COLO829 (cell line): ENCODE data around the gene EIPR1.

Experiments
- DNase-seq: peaks from one replicate; pipeline ENCODE4 v3.0.0; 2012; ENCODE audit warnings: low spot score

Gene EIPR1

GRCh38 chr2:3267869-3268704, 109.5 kb downstream of the EIPR1 start:
- DNase-seq = no peak

GRCh38 chr2:3266925-3267867, 110.4 kb downstream of the EIPR1 start:
- no peak for DNase-seq

GRCh38 chr2:3265981-3266924, 111.4 kb downstream of the EIPR1 start:
- DNase-seq = no peak

- no peak for DNase-seq
Measured at GRCh38 chr2:3265471-3265870, 112.1 kb downstream of the EIPR1 start.

- no peak for DNase-seq
Measured at GRCh38 chr2:3264010-3264744, 113.4 kb downstream of the EIPR1 start.

- DNase-seq = no peak
Measured at GRCh38 chr2:3263487-3263886, 114.1 kb downstream of the EIPR1 start.

GRCh38 chr2:3262437-3263388, 114.9 kb downstream of the EIPR1 start:
- DNase-seq = no peak

GRCh38 chr2:3261511-3261910, 116.1 kb downstream of the EIPR1 start:
- no peak for DNase-seq

- DNase-seq = no peak
Measured at GRCh38 chr2:3260959-3261358, 116.7 kb downstream of the EIPR1 start.

GRCh38 chr2:3257826-3258225, 119.8 kb downstream of the EIPR1 start:
- DNase-seq = no peak

GRCh38 chr2:3257166-3257565, 120.5 kb downstream of the EIPR1 start:
- DNase-seq = no peak

- DNase-seq = no peak
Measured at GRCh38 chr2:3256605-3257004, 121.0 kb downstream of the EIPR1 start.

- no peak for DNase-seq
Measured at GRCh38 chr2:3256157-3256556, 121.5 kb downstream of the EIPR1 start.

GRCh38 chr2:3254442-3254941, 123.1 kb downstream of the EIPR1 start:
- no peak for DNase-seq

- DNase-seq = no peak
Measured at GRCh38 chr2:3253913-3254441, 123.6 kb downstream of the EIPR1 start.

GRCh38 chr2:3251946-3252345, 125.7 kb downstream of the EIPR1 start:
- DNase-seq = no peak

GRCh38 chr2:3249476-3249962, 128.1 kb downstream of the EIPR1 start:
- no peak for DNase-seq

GRCh38 chr2:3248754-3249475, 128.7 kb downstream of the EIPR1 start:
- no peak for DNase-seq
